Measurements from ENCODE around the gene COL4A5. TPM values are rescaled to one million over a fixed set of nuclear protein-coding genes. Genes with fewer than 3 reads are reported as not detected.

COL4A5 gene
- total and polyA plus RNA-seq, 2 of the 13 experiments (the other 11 are each of a cell fraction or from before 2014, with no cell fraction given): 39.5 to 45.5 TPM

GRCh38 chrX:108734426-108734825 lies 294.8 kb downstream of the COL4A5 start (continued):
- TF ChIP-seq BATF2 (CRISPR knock-in tag; IDR thresholded peaks at IDR 0.05): no peak
- TF ChIP-seq CC2D1A (CRISPR knock-in tag; IDR thresholded peaks at IDR 0.05): no peak
- no peak for TF ChIP-seq ATF1 (CRISPR knock-in tag; IDR thresholded peaks at IDR 0.05)
- TF ChIP-seq ZNF513 (CRISPR knock-in tag; conservative IDR thresholded peaks at IDR 0.05): no peak

- no CpG with 5 or more reads among the region's 36 CpGs for WGBS (ENCODE audit: low lambda C conversion rate)
- intact Hi-C loops (cut with micrococcal nuclease; ENCODE audit: unreplicated experiment) (no loop called here), in situ Hi-C loops (cut with HindIII; ENCODE audit: extremely low pct_ligation_motif_present, low pct_unique_long_range_greater_than_20kb) (no loop called here)
- TF ChIP-seq ZNF775 (CRISPR knock-in tag; IDR thresholded peaks at IDR 0.05; ENCODE audit: borderline replicate concordance): no peak
- TF ChIP-seq ZNF446 (CRISPR knock-in tag; IDR thresholded peaks at IDR 0.05): no peak
- no peak for TF ChIP-seq MNT (IDR thresholded peaks at IDR 0.05)
- TF ChIP-seq ZBTB33 (CRISPR knock-in tag; IDR thresholded peaks at IDR 0.05): peak; percentile 59; the same call in 1 of the 2 replicates
- no peak for TF ChIP-seq ZNF577 (CRISPR knock-in tag; IDR thresholded peaks at IDR 0.05; ENCODE audit: borderline replicate concordance, low read depth)
- no TSS peak for BruUV-seq (replicated peaks)
- ChIA-PET POLR2A (no interaction called here), CTCF (ENCODE audit: low intra/inter-chr PET ratio, low total read pairs) (no interaction called here)
- no peak overlapping the region for H3K4me3 ChIP-seq (replicated peaks in 1 of 3; ENCODE audit: insufficient read depth in 1 of 3, low read depth in 2 of 3, low read length in 3 of 3)
- ATAC-seq (no peak; the same call in 2 of the 3 replicates), DNase-seq (ENCODE audit: low spot score) (no peak), FAIRE-seq (no peak)
- H3K9me3 ChIP-seq (ENCODE audit: low read length): no peaks in the 10 kb centered on the region
- no peaks in the 10 kb centered on the region; a peak in 1 of 5 replicates for H3K27me3 ChIP-seq (ENCODE audit: control insufficient read depth in 1 of 2, insufficient read depth in 2 of 2, low read length in 2 of 2)
- no peaks in the 10 kb centered on the region for H3K79me2 ChIP-seq (ENCODE audit: insufficient read depth, low read length)
- no peak overlapping the region for H3K9ac ChIP-seq (ENCODE audit: insufficient read depth, low read depth, low read length)
- H2AFZ ChIP-seq (ENCODE audit: low read length): no peak overlapping the region
- no peaks in the 10 kb centered on the region for H3K36me3 ChIP-seq (replicated peaks in 1 of 2; ENCODE audit: control insufficient read depth in 1 of 2, insufficient read depth in 2 of 2, low read length in 2 of 2)
- no peaks in the 10 kb centered on the region for H3K4me1 ChIP-seq (ENCODE audit: insufficient read depth, low read length)
- H3K27ac ChIP-seq (ENCODE audit: extremely low read length, insufficient read depth, low read length): no peak overlapping the region
- H4K20me1 ChIP-seq (ENCODE audit: insufficient read depth, low read length): no peaks in the 10 kb centered on the region
- H3K4me2 ChIP-seq (ENCODE audit: low read depth, low read length): no peak overlapping the region
Measured at GRCh38 chrX:108735091-108735678, 295.5 kb downstream of the COL4A5 start.

Data from HepG2 (cell line).